GM23248 (cell line): Measurements from ENCODE around the gene NANOG. TPM values are rescaled to one million over a fixed set of nuclear protein-coding genes. Genes with fewer than 3 reads are reported as not detected.
"Not testable (repeated sequence)": the region's sequence is repeated elsewhere in the genome, so short reads cannot be mapped to it uniquely, and the experiment has no call there.

ENCODE experiments used
- DNase-seq: peaks from one replicate; pipeline ENCODE4 v3.0.0-alpha.2; 2015
- H2AFZ ChIP-seq: fragments of 200-600 bp; sonication (generic); 2 replicates; pipeline ENCODE4 v1.6.1; 2016; ENCODE audit warnings: antibody characterized with exemption
- H3F3A ChIP-seq: fragments of 200-600 bp; sonication (generic); 2 replicates; pipeline ENCODE4 v1.6.1; 2016; ENCODE audit warnings: mild to moderate bottlenecking, antibody characterized with exemption, mixed run types; ENCODE audit not compliant: insufficient read depth
- H3K27ac ChIP-seq: fragments of 200-600 bp; sonication (generic); 2 replicates; pipeline ENCODE4 v1.5.1; 2016; ENCODE audit warnings: mild to moderate bottlenecking
- H3K27me3 ChIP-seq: fragments of 200-600 bp; sonication (generic); replicated peaks from 2 replicates; pipeline ENCODE4 v1.6.1; 2016; ENCODE audit warnings: mild to moderate bottlenecking; ENCODE audit not compliant: insufficient read depth
- H3K36me3 ChIP-seq: fragments of 200-600 bp; sonication (generic); 2 replicates; pipeline ENCODE4 v1.6.1; 2016; ENCODE audit warnings: low read depth, mild to moderate bottlenecking
- H3K4me1 ChIP-seq: fragments of 200-600 bp; sonication (generic); 2 replicates; pipeline ENCODE4 v1.6.1; 2016; ENCODE audit warnings: mild to moderate bottlenecking; ENCODE audit not compliant: insufficient read depth
- H3K4me2 ChIP-seq: fragments of 200-600 bp; sonication (generic); one replicate; pipeline ENCODE4 v1.6.1; 2016; ENCODE audit warnings: mild to moderate bottlenecking; ENCODE audit not compliant: unreplicated experiment
- H3K4me3 ChIP-seq: fragments of 200-600 bp; sonication (generic); 2 replicates; pipeline ENCODE4 v1.5.1; 2016; ENCODE audit warnings: mild to moderate bottlenecking
- H3K79me2 ChIP-seq: fragments of 200-600 bp; sonication (generic); 2 replicates; pipeline ENCODE4 v1.6.1; 2016; ENCODE audit warnings: mild to moderate bottlenecking; ENCODE audit not compliant: insufficient read depth
- H3K9ac ChIP-seq: fragments of 200-600 bp; sonication (generic); 2 replicates; pipeline ENCODE4 v1.6.1; 2016; ENCODE audit warnings: mild to moderate bottlenecking
- H3K9me2 ChIP-seq: fragments of 200-600 bp; sonication (generic); 2 replicates; pipeline ENCODE4 v1.6.1; 2016; ENCODE audit warnings: mixed run types, mild to moderate bottlenecking, moderate library complexity; ENCODE audit not compliant: insufficient read depth
- H3K9me3 ChIP-seq: fragments of 200-600 bp; sonication (generic); one replicate; pipeline ENCODE4 v1.6.1; 2017; ENCODE audit warnings: low read depth
- H4K20me1 ChIP-seq: fragments of 200-600 bp; sonication (generic); 2 replicates; pipeline ENCODE4 v1.6.0; 2016; ENCODE audit not compliant: insufficient read depth
- EZH2 ChIP-seq: fragments of 200-600 bp; sonication (generic); IDR thresholded peaks from 2 replicates; pipeline ENCODE4 v1.6.1; 2018; ENCODE audit warnings: antibody characterized with exemption, mild to moderate bottlenecking; ENCODE audit not compliant: insufficient read depth, poor library complexity, severe bottlenecking
- EZH2phosphoT487 ChIP-seq: fragments of 200-600 bp; sonication (generic); IDR thresholded peaks from 2 replicates; pipeline ENCODE4 v1.6.1; 2018; ENCODE audit warnings: antibody characterized with exemption, moderate library complexity, mild to moderate bottlenecking, low read depth; ENCODE audit not compliant: insufficient read depth
- whole genome bisulfite sequencing, 2 experiments: methylation state at CpG; one replicate each; pipeline ENCODE4 v1.1.6; 2015 to 2017; ENCODE audit warnings: low lambda C conversion rate in 2 of 2, low coverage in 1 of 2; ENCODE audit errors: missing lambda C conversion rate in 2 of 2; 5-methylcytosine and 5-hydroxymethylcytosine counted together
- in situ Hi-C: fragments of 300-500 bp; cut with MboI; formaldehyde crosslinking; loops from 2 replicates; pipeline ENCODE4 v1.15.0; 2020
- polyA plus RNA-seq: library from polyadenylated mRNA; unstranded; fragments of >200 nt; fragmentation: Nextera tagmentation; extraction: Ambion mirVana; gene quantifications from 2 replicates; pipeline ENCODE4 v1.2.1, GENCODE V29; 2016
- total RNA-seq: library from RNA; depleted of rRNA; stranded (reverse); fragments of >200 nt; shearing (Covaris generic); gene quantifications from 2 replicates; pipeline ENCODE4 v1.2.3, GENCODE V29; 2014

NANOG gene
- total and polyA plus RNA-seq, 2 experiments from 2014 or later, result 0.13 TPM; not detected in 1

- H3K9me3 ChIP-seq, H3K9me2 ChIP-seq, H3K4me3 ChIP-seq, H2AFZ ChIP-seq, H4K20me1 ChIP-seq, H3K9ac ChIP-seq, H3K27ac ChIP-seq, H3K79me2 ChIP-seq, DNase-seq, H3F3A ChIP-seq, H3K36me3 ChIP-seq, H3K4me2 ChIP-seq, in situ Hi-C loops, H3K4me1 ChIP-seq, H3K27me3 ChIP-seq: not testable (repeated sequence)
- WGBS, 2 experiments, result 96 to 97% methylated on average over 9 of the region's 9 CpGs
These were observed 53.2 kb downstream of the NANOG start for GRCh38 chr12:7842444-7842843.

- H3K4me1 ChIP-seq, DNase-seq, H3K4me2 ChIP-seq, H3K27me3 ChIP-seq, H4K20me1 ChIP-seq, H3K36me3 ChIP-seq, H3K9me3 ChIP-seq, H3K9me2 ChIP-seq, in situ Hi-C loops, H3K79me2 ChIP-seq, H2AFZ ChIP-seq, H3F3A ChIP-seq: not testable (repeated sequence)
- H3K27ac ChIP-seq, result peak overlapping the region; percentile 62
- peak overlapping the region; percentile 43; the same call in 1 of the 2 replicates for H3K9ac ChIP-seq
- 23 to 39% methylated on average over 6 of the region's 8 CpGs for WGBS, 2 experiments
- peak overlapping the region; percentile 46; the same call in 1 of the 2 replicates for H3K4me3 ChIP-seq
These were observed 53.9 kb downstream of the NANOG start for GRCh38 chr12:7843149-7843548.

- Histone ChIP-seq H3K4me3 (0 out of 2 replicates have a peak overlapping the region, but pooled peaks have one; percentile 29), H3K4me2 (peak overlapping the region; percentile 58), H3K27ac (peak overlapping the region; percentile 51; the same call in 1 of the 2 replicates)
- H3K4me1 ChIP-seq, H3K36me3 ChIP-seq, in situ Hi-C loops, H3K9me3 ChIP-seq, H3K27me3 ChIP-seq, H3K79me2 ChIP-seq, H3K9ac ChIP-seq, H4K20me1 ChIP-seq, H3F3A ChIP-seq, H2AFZ ChIP-seq, H3K9me2 ChIP-seq: not testable (repeated sequence)
- DNase-seq, result peak; percentile 42
- 10 to 19% methylated on average over 3 of the region's 9 CpGs for WGBS, 2 experiments
These were observed 54.4 kb downstream of the NANOG start for GRCh38 chr12:7843583-7843982.

GRCh38 chr12:7844116-7844515 is 54.9 kb downstream of the NANOG start:
- in situ Hi-C loops, result no loop called here
- TF ChIP-seq EZH2phosphoT487 (no peak), EZH2 (no peak)
- Histone ChIP-seq H3F3A (peaks cover 4% of the 10 kb centered on the region; the same call in 1 of the 2 replicates), H3K9me3 (no peaks in the 10 kb centered on the region), H3K4me2 (peak overlapping the region; percentile 58), H3K9ac (no peak overlapping the region), H2AFZ (no peak overlapping the region), H3K27ac (no peak overlapping the region), H3K27me3 (no peaks in the 10 kb centered on the region), H3K36me3 (no peaks in the 10 kb centered on the region), H3K4me1 (0 out of 2 replicates have a peak, but pooled peaks cover 9% of the 10 kb centered on the region), H3K4me3 (0 out of 2 replicates have a peak overlapping the region, but pooled peaks have one; percentile 29), H4K20me1 (no peaks in the 10 kb centered on the region), H3K9me2 (no peaks in the 10 kb centered on the region), H3K79me2 (no peaks in the 10 kb centered on the region)
- WGBS, 2 experiments, result 44 to 46% methylated on average over 5 of the region's 5 CpGs
- DNase-seq, result peak; percentile 47

GRCh38 chr12:7847226-7848097 is 58.3 kb downstream of the NANOG start:
- DNase-seq, result peak; percentile 24
- H3K9me3 ChIP-seq, H4K20me1 ChIP-seq, H3K9ac ChIP-seq, H3K9me2 ChIP-seq, H3K36me3 ChIP-seq, H3K79me2 ChIP-seq, H3K27ac ChIP-seq, H3F3A ChIP-seq, H3K4me2 ChIP-seq, H3K4me3 ChIP-seq, H3K4me1 ChIP-seq, in situ Hi-C loops, H2AFZ ChIP-seq, H3K27me3 ChIP-seq: not testable (repeated sequence)
- 32 to 47% methylated on average over 2 to 3 of the region's 4 CpGs for WGBS, 2 experiments

GRCh38 chr12:7848098-7848422 is 58.9 kb downstream of the NANOG start:
- H3K36me3 ChIP-seq, H3K79me2 ChIP-seq, in situ Hi-C loops, H3K4me1 ChIP-seq, H3K9me3 ChIP-seq, H3K4me3 ChIP-seq, DNase-seq, H3K4me2 ChIP-seq, H4K20me1 ChIP-seq, H3K27me3 ChIP-seq, H3F3A ChIP-seq, H2AFZ ChIP-seq, H3K9ac ChIP-seq, H3K9me2 ChIP-seq, H3K27ac ChIP-seq: not testable (repeated sequence)
- 6 to 12% methylated on average over 2 of the region's 2 CpGs for WGBS, 2 experiments
